HG02623 (cell line): ENCODE data around the gene CEMIP.
A peak's percentile ranks its signal among the peaks of the same experiment; 100 is the strongest.

Experiments
- ATAC-seq: cut with Tn5 transposase; IDR thresholded peaks from one replicate; pipeline ENCODE4 v1.9.1; 2021; ENCODE audit warnings: moderate library complexity; ENCODE audit not compliant: unreplicated experiment

CEMIP gene

DNA sequence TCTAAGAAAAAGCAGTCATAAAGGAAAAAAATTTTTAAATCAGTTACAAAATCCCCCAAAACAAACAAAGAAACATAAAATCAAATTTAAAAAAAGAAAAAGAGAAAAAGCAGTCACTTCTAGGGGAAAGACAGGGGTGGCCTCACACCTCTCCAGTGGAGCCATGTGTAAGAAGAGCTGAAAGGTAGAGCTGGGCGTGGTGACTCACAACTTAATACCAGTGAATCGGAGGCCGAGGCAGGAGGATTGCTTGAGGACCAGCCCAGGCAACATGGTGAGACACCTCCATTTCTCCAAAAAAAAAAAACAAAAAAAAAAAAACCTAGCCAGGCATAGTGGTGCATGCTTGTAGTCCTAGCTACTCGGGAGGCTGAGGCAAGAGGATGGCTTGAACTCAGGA lies 195.7 kb downstream of the CEMIP start:
- ATAC-seq, result no peak

DNA sequence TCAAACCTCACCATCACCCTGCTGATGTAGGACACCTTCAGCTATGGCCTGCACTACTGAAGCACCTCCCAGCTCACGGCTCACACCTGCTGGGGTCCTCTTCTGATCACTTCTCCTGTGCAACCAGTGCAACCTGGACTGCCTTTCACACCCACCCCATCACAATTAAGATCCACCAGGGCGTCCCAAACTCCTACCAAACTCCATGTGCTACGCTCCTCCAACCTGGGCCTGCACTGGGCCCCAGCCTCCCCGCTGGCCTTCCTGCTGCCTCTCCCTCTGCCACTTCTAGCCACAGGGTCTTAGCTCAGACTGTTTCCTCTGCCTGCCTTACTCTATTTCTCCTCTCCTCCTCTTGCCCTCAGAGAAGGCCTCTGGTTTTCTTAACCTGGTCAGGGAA lies 197.7 kb downstream of the CEMIP start:
- no peak for ATAC-seq

- ATAC-seq, result no peak
Observed at GRCh38 chr15:80977627-80978036, 198.5 kb downstream of the CEMIP start.

DNA sequence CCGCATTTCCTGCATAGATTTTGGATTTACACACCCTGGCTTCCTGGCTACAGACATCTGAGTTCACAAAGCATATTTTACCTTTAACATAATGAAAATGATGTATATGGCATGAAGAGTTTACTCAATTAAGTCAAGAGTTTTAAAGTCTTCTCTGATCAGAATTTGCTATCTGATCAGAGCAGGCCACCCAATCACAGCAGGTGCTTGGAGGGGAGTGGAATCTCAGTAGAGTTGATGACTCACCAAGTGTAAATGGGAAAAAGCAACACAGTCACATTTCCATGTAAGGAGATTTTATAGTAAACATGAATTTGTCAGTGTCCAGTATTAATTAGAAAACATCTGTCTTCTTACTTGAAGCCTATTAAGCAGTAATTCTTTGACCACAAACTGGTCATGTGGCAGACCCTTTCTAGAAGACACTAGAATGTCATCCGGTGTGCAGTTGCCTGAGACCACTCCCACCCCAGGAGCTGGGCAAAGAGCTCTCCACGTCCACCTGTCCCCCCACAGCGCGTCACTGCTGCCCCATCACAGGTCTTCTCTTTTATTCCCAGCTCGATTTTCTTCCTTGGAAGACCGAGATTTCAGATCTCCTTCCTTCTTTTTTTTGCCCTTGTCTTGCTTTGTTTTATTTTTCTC lies 199.6 kb downstream of the CEMIP start:
- no peak for ATAC-seq

DNA sequence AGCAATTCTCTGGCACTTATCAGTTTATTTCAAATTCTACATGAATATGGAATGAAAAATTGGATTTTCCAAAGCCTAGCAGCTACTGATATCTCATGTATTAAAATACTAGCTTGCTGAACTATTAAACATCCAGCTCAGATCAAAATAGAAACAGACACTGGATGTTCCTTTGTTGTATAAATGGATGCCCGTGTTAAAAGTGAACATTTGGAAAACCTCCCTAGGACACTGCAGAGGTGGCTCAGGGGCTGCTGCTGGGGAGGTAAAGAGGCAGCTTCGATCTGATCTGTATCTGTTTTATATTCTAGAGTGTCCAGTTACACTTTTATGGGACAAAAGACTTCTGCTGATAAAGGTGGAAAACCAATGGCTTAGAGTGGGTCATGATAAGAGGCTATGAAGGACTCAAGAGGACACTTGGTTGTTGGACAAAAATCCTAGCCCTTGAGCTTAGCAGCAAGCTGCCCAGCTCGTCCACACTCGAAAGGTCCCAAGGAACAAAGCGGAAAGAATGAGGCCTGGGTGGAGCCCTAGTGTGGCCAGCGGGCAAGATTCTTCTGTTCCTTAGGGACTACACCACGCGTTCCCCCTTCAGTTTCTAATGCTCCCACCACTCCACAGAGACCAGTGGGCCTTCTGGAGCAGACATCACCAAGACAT lies 200.5 kb downstream of the CEMIP start:
- no peak for ATAC-seq

DNA sequence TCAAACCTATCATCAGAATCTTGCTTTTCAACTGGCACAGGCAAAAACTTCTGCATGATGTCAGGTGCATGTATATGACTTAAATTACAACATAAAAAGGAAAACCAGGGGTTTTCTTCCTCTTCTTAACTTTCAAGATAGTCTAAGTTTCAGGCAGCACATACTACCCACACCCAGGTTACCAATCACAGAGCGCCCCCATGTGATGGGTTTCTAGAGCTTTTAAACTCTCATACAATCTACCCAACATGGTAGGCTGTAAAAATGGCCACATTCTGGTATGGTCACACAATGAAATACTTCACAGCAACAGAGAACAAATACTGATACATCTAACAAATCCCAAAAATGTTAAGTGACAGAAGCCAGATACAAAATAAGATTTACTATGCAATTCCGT lies 203.0 kb downstream of the CEMIP start:
- ATAC-seq, result no peak

DNA sequence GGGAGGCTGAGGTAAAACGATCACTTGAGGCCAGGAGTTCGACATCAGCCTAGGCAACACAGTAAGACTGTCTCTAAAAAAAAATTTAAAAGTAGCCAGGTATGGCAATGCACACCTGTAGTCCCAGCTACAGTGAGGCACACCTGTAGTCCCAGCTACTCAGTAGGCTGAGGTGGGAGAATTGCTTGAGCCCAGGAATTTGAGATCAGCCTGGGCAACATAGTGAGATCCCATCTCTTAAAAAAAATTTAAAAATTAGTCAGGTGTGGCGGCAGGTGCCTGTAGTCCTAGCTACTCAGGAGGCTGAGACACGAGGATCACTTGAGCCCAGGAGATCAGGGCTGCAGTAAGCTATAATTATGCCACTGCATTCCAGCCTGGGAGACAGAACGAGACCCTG lies 203.7 kb downstream of the CEMIP start:
- no peak for ATAC-seq

DNA sequence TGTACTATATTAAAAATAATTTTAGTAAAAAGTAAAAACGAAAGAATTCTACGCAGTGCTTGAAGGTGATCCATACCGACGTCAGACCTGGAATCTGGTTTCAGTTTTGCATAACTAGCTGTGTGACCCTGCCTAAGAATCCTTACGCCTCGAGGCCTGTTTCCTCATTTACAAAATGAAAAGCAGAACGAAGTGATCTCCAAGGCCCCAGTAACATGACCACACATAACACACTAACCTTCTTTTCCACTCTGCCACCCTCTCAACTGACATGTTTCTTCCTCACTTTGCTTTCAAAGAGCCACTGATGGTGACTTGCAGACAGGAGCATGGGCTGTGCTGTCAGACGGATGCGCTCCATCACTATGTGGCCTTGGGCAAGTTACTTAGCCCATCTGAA lies 205.7 kb downstream of the CEMIP start:
- no peak for ATAC-seq

DNA sequence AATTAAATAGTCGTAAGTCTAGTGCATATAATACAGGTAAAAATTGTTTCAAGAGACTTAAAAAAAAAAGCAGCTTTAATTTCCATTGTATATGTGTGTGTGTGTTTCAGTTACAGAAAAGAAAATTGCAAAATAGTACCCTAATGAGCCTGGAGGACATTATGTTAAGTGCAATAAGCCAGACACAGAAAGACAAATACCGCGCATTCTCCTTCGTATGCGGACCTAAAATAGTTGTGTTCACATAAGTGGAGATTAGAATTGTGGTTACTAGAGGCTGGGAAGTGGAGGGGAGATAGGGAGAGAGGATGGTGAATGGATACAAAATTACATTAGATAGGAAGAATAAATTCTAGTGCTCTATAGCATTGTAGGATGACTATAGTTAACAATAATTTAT lies 206.8 kb downstream of the CEMIP start:
- no peak for ATAC-seq

- no peak for ATAC-seq
Observed at GRCh38 chr15:80986487-80986886, 207.3 kb downstream of the CEMIP start.

DNA sequence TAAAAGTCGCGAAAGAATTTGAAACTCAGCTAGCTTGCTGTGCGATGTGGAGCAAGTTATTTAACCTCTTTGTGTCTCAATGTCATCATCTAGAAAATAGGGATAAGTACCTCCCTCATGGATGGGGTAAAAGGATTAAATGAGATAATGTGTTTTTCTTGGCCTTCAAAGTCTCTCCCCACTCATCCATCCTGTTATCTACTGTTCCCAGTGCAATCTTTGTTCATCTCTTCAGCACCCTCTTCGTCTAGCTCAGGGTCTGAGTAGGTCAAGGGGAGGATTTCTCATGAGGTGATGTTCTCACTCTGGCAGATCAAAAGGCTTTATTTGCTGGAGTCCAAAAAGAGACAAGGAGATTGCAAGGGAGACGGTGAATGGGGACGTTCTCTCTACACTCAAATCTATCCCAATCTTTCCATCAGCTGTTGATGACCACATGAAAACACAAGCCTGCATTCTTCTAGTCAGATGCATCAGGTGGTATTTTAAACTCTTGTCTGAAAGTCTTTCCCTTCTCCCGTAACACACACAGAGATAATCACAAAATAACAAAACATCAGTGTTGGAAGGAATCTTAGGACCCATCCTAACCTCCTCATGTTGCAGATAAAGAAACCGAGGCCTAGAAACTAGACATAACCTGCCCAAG lies 209.1 kb downstream of the CEMIP start:
- no peak for ATAC-seq

DNA sequence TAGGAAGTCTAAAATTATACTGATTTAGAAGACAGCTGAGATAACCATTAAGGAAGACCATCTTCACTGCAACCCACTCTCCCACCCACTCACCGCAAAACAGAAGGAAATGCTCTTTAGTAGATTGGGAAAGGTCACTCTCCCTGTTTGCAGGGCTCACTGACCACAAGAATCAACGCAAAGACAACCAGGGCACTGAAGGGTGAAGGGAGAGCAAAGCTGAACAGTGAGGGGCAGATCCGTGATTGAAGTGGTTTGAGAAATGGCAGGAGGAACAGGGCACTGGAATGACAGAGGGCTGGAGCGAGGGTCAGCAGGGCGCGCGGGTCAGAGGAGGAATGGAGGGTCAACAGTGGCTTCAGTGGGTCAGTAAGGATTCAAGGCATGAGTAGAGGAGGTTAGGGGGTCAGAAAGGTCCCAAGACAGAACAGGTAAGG lies 209.9 kb downstream of the CEMIP start:
- ATAC-seq, result no peak

GRCh38 chr15:80989518-80990478 lies 210.6 kb downstream of the CEMIP start, which contains the start of gene MESD:
MESD (minus strand) TSS chr15:80989819; CDS start chr15:80989791, 28 bp downstream.
- peak; percentile 97 for ATAC-seq

- no peak for ATAC-seq
Observed at GRCh38 chr15:80990955-80991354, 211.8 kb downstream of the CEMIP start.

DNA sequence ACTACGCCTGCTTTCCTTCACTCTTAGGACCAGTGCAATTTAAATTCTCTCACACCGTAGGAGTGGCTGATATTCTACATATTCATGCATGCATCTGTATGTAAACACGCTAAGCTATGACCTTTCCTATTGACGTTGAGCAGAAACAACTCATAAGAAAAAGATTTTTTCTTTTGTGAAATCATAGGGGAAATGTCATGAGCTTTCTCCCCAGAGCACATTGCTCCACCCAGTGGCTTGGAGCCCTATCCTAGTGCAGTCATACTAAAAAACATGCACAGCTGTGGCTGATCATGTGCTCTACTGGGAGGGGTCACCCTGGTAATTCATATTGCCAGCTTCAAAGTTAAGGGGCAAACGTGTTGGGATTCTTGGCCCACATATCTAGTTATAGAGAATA lies 212.3 kb downstream of the CEMIP start:
- ATAC-seq, result no peak

DNA sequence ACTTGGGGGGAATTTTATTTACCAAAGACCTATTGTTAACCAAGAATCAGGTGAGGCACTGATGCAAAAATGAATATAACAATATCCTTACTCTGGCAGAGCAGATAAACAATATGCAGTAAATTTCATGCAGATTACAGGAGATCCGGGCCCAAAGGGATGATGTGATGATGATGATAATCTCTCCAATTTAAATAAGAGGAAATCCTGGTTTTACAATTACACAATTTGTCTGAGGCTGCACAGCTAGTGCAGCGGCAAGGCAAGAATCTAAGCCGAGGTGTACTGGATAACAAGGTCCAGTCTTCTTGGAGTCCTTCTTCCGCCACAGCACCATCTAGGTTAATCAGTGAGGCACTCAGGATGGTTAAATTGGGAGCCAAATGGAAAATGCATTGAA lies 212.8 kb downstream of the CEMIP start:
- ATAC-seq, result no peak

- ATAC-seq, result no peak
Observed at GRCh38 chr15:80992441-80992840, 213.3 kb downstream of the CEMIP start.

- ATAC-seq, result no peak
Observed at GRCh38 chr15:80996247-80996646, 217.1 kb downstream of the CEMIP start.

DNA sequence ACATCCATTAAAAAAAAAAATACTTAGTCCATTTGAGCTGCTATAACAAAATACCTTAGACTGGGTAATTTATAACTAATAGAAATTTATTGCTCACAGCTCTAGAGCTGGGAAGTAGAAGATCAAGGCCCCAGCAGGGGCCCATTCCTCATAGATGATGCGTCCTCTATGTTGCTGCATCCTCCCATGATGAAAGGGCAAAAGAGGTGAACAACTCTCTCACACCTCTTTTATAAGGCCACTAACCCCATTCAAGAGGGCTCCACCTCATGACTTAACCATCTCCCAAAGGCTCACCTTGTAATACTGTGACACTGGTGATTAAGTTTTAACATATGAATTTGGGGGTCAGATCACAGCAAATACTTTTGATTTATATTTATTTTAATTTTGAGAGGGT lies 218.5 kb downstream of the CEMIP start:
- no peak for ATAC-seq

GRCh38 chr15:80998251-80998650 lies 219.1 kb downstream of the CEMIP start:
- ATAC-seq, result no peak

DNA sequence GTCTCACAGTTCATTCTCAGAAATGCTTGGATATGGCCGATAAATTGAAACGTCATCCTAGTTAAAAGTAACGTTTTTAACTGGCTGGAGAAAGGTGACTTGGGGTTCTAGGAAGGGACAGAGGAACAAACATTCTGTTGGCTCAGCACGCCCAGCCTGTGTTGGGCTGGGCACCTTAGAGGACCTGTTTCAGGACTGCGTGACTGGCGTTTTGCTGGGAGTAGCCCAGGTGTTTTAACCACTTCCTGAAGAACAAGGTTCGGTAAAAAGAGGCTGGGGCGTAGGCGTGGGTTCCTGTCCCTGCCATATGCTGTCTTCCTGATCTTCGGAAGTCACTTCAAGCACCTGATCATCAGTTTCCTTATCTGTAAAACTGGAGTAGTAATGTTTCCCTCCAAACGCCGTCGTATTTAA lies 220.5 kb downstream of the CEMIP start:
- ATAC-seq, result peak; percentile 21
